HL-60/S4 (cell line): ENCODE measurements around the gene ALX3.

Experiments
- in situ Hi-C: fragments of 300-500 bp; cut with MboI; formaldehyde crosslinking; loops from 2 replicates; pipeline ENCODE4 v1.14.3; 2022; ENCODE audit warnings: low sequenced_read_pairs

ALX3 gene

GRCh38 chr1:110067479-110067892, 3.0 kb downstream of the ALX3 start:
- in situ Hi-C loops, result no loop called here

DNA sequence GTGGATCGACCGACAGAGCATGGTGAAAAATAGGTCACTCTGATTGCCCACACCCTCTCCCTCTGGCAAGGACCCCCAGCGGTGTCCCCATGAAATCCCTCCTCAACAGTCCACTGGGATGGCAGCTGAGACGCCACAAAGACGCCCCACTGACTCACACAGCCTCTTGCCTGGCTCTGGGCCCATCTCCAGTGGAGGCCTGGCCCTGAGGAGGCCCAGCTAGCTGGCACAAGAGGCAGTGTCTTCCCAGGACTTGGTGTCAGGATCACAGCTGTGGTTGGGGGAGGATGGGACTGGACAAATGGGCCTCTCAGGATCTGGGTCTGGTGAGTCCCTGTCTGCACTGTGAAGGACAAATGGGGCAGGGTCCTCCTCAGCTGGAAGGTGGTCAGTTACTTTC, 4.6 kb downstream of the ALX3 start:
- in situ Hi-C loops, result no loop called here

DNA sequence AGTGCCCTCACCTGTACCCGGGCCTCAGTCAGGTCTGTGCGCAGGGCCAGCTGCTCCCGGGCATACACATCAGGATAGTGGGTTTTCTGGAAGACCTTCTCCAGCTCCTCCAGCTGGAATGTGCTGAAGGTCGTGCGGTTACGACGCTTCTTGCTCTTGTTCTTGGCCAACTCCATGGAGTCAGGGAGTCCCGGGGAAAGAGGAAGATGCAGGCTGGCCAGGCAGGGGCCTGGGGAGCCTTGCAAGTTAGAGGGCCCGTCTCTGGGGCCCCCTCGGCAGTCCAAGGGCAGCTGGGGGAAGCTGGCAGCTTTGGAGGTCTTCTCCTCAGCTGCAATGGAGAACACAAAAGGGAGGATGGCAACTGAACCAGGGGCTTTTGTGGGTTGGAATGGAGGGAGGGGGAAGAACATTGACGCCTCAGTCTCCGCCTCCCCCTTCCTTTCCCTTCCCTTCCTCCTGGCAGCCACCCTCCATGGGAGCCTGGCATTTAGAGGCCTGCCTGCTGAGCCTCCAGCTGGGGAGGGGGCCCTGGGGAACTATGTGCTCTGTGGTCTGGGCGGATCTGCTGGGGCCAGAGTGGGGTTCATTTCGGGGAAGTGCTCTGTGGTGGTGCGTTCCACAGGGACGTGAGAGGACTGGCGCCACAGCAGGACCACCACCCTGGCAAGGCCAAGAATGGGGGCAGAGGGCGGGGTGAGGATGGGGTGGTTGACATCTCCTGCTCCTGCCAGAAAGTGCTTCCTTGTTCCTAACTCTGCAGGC, 5.7 kb downstream of the ALX3 start:
- in situ Hi-C loops, result no loop called here

DNA sequence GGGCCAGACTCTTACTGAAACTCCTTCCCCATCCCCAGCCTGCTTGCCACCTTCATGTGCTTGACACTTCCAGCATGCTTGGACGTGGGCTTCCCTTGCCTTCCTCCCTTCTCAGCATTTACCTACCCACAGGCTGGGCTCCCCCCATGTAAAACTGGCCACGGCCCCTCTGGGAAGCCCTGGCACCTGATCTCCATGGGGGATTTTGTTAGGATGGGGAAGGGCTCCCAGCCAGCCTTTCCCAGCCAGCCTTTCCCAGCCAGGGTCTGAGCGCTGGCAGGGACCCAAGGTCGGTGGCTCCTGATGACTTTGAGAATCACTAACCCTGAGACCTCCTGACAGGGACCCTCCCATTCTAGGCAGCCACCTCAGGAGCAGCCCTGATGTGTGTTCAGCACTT, 6.7 kb downstream of the ALX3 start:
- in situ Hi-C loops, result no loop called here

GRCh38 chr1:110062612-110063011, 7.9 kb downstream of the ALX3 start:
- in situ Hi-C loops, result no loop called here

GRCh38 chr1:110061341-110061740, 9.1 kb downstream of the ALX3 start:
- in situ Hi-C loops, result no loop called here

DNA sequence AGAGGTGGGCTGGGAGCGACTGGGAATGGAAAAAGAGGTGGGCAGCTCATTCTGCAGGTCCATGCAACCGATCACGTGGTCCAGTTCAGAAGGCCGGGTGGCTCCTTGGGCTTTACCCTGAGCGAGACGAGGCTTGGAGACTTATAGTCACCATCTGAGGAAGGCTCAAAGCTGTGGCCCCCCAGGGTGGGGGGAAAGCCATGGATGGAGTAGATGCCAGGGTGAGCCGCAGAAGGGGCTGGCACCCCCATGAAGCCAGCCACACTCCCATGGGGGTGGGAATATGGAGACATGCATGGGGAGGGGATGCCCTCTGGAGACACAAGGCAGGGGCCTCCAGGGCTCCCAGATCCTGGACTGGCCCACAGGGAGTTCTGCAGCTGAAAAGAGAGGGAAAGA, 9.8 kb downstream of the ALX3 start:
- in situ Hi-C loops, result no loop called here

- in situ Hi-C loops, result no loop called here
Observed at GRCh38 chr1:110060034-110060661, 10.3 kb downstream of the ALX3 start.

- in situ Hi-C loops, result no loop called here
Observed at GRCh38 chr1:110059133-110059863, 11.2 kb downstream of the ALX3 start.

DNA sequence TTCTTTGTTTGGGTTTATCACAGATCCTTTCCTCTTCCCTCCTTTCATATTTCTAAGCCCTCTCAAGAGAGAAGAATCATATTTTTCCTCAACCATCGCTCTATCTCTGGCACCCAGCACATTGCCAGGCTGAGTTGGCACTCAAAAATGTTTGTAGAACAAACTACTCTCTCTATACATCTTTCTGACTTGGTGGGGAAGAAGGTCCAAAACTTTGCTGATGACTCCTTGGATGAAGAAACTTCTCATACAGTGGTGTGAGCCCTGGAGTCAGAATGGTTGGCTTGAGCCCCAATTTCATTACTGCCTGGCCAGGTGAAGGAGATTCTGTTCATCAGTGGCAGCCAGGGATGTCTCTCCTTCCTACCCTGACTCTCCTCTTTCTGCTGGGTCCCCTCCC, 11.9 kb downstream of the ALX3 start:
- in situ Hi-C loops, result no loop called here

DNA sequence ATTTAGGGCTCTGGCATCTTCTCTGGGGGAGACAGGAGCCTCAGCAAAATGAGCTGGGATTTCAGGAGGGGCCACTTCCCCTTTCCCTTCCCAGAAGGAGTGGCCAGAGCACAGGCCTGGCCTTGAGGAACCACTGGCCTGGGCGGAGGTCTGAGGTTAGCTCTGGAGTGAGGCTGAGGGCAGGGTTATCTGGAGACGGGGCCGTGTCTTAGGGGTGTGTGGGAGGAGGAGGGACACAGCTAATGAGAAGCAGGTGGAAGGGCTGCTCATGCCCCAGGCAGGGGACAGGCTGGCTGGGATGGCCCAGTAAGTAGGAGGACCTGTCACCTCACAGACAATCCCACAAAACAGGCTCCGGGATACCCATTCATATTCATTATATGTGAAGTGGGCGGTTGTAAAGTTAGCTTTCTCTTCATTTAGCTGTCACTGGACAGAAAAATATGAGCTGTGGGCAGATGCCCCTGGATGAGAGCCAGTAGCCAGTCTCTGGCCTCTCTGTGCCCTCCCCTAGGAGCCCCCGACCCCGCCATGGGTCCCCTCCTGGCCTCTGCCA, 12.4 kb downstream of the ALX3 start:
- in situ Hi-C loops, result no loop called here

GRCh38 chr1:110056776-110057175, 13.7 kb downstream of the ALX3 start:
- in situ Hi-C loops, result no loop called here

GRCh38 chr1:110056285-110056683, 14.2 kb downstream of the ALX3 start:
- in situ Hi-C loops, result no loop called here

- in situ Hi-C loops, result no loop called here
Observed at GRCh38 chr1:110055493-110056284, 14.8 kb downstream of the ALX3 start.

- in situ Hi-C loops, result no loop called here
Observed at GRCh38 chr1:110053552-110054428, 16.7 kb downstream of the ALX3 start.

DNA sequence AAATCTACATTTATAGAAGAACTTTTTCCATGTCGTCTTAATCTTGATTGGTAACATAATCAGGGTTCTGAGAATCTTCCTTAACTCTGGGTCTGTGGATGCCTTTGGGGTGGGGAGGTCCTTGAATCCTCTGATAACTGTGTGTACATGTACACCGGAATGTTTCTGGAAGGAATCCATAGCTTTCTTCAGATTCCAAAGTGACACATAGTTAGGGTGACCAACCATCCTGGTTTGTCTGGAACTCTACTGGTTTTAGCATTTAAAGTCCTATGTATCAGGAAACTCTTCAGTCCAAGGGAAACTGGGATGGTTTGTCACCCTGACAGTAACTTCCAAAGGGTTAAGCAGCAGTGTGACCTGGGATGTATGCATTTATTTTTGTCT, 19.2 kb downstream of the ALX3 start:
- in situ Hi-C loops, result no loop called here

- in situ Hi-C loops, result no loop called here
Observed at GRCh38 chr1:110050602-110051261, 19.7 kb downstream of the ALX3 start.

DNA sequence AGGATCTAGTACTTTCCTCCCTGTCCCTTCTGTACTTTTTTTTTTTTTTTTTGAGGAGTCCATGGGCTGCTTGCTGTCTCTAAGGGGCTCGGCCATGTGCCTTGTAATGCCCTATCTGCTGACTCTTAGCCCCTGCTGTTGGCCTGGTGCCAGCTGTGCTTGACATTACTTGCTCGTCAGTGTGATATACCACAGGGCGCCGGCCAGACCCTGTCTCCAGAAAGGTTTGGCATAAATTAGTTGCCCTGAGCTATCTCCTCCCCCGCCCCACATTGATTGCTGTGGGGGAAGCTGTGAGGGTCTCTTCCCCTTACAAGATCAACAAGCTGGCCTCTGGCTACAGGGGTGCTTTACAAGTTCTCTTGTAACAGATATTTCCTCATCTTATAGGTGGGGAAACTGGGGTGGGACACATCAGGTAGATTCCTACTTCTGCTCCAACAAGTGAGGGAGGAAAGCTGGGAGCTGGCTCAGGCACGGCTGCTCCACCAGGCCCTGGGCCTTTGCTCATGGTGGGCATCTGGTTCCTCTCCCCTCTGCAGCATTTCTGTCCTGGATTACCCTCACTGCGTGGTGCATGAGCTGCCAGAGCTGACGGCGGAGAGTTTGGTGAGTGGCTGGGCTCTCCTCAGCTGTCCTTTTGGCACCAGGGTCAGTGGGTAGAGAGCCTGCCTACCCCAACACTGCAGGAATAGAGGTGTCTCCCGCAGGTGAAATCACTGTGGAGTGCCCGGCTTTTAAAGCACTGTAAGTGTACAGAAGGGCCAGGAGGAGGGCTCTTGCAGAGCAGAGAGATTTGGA, 20.5 kb downstream of the ALX3 start:
- in situ Hi-C loops, result no loop called here
